Activated CD4-positive, alpha-beta T cell treated with anti-CD3 and anti-CD28 coated beads for 36 hours (primary cell): Measurements from ENCODE around the gene ATOSB. TPM values are rescaled to one million over a fixed set of nuclear protein-coding genes. Genes with fewer than 3 reads are reported as not detected.
A peak's percentile ranks its signal among the peaks of the same experiment; 100 is the strongest.
"Not testable (repeated sequence)": the region's sequence is repeated elsewhere in the genome, so short reads cannot be mapped to it uniquely, and the experiment has no call there.

Source experiments
- ATAC-seq: fragments of 200-7000 bp; cut with Tn5 transposase; one replicate; pipeline ENCODE4 v1.10.0; 2021; ENCODE audit warnings: mild to moderate bottlenecking, moderate library complexity
- CTCF ChIA-PET: fragments of 350-600 bp; sonication (Branson Sonifier 250); formaldehyde crosslinking; loops from one replicate; lab custom pipeline; 2021; ENCODE audit warnings: antibody characterized with exemption; lab: Charles Lee
- POLR2A ChIA-PET: fragments of 350-600 bp; sonication (Branson Sonifier 250); formaldehyde crosslinking; loops from one replicate; lab custom pipeline; 2021; ENCODE audit warnings: antibody characterized with exemption, inconsistent platforms; lab: Charles Lee
- DNase-seq: peaks from one replicate; pipeline ENCODE4 v3.0.0-alpha.2; 2020
- H3K27ac Mint-ChIP-seq: one replicate; pipeline ENCODE4 v1.8.0; 2021; ENCODE audit warnings: mixed read lengths
- H3K27me3 Mint-ChIP-seq: one replicate; pipeline ENCODE4 v1.8.0; 2021; ENCODE audit warnings: mixed read lengths
- H3K36me3 Mint-ChIP-seq: one replicate; pipeline ENCODE4 v1.8.0; 2021; ENCODE audit warnings: low read depth, mixed read lengths
- H3K4me1 Mint-ChIP-seq: one replicate; pipeline ENCODE4 v1.8.0; 2021; ENCODE audit warnings: mixed read lengths
- H3K4me3 Mint-ChIP-seq: one replicate; pipeline ENCODE4 v1.8.0; 2021; ENCODE audit warnings: mild to moderate bottlenecking, moderate library complexity, mixed read lengths
- H3K9me3 Mint-ChIP-seq: one replicate; pipeline ENCODE4 v1.8.0; 2021; ENCODE audit warnings: low read depth, mixed read lengths
- intact Hi-C, 2 experiments: fragments of 100-400 bp; cut with DNase I in 1 of 2; cut with micrococcal nuclease in 1 of 2; formaldehyde crosslinking; loops; one replicate each; pipeline versions ENCODE4 v1.14.2 to v1.15.1; 2022 to 2024; cut with DNase I, micrococcal nuclease
- total RNA-seq, 2 experiments: library from RNA; stranded (reverse); gene quantifications; one replicate each; pipeline ENCODE4 v1.2.3, GENCODE V29; 2021

ATOSB gene
- total RNA-seq, 2 experiments from 2014 or later, result 5.7 to 6.4 TPM

GRCh38 chr9:35147941-35148563, 32.4 kb upstream of the ATOSB start:
- H3K4me3 Mint-ChIP-seq, intact Hi-C loops, H3K27me3 Mint-ChIP-seq, H3K4me1 Mint-ChIP-seq, ATAC-seq, H3K27ac Mint-ChIP-seq, POLR2A ChIA-PET, DNase-seq: not testable (repeated sequence)
- CTCF ChIA-PET, result interaction anchor here (0.6 kb wide), 1 partner anchor 14 kb away, joined by 4 read pairs; no protein-coding TSS in a partner anchor
- H3K9me3 Mint-ChIP-seq, result peaks cover 29% of the 10 kb centered on the region
- H3K36me3 Mint-ChIP-seq, result peaks cover 10% of the 10 kb centered on the region

GRCh38 chr9:35142037-35142436, 26.4 kb upstream of the ATOSB start:
- CTCF ChIA-PET, result no interaction called here
- H3K4me3 Mint-ChIP-seq, result no peak overlapping the region
- ATAC-seq, result no peak
- intact Hi-C loops, result no loop called here
- DNase-seq, result no peak
- POLR2A ChIA-PET, result no interaction called here
- peaks cover 4% of the 10 kb centered on the region for H3K36me3 Mint-ChIP-seq
- H3K27me3 Mint-ChIP-seq, result no peaks in the 10 kb centered on the region
- H3K4me1 Mint-ChIP-seq, result no peaks in the 10 kb centered on the region
- H3K27ac Mint-ChIP-seq, result no peak overlapping the region
- peaks cover 15% of the 10 kb centered on the region for H3K9me3 Mint-ChIP-seq

GRCh38 chr9:35140093-35140492, 24.4 kb upstream of the ATOSB start:
- ChIA-PET POLR2A (no interaction called here), CTCF (interaction anchor here (0.8 kb wide), 1 partner anchor 208 kb away, joined by 3 read pairs; no protein-coding TSS in a partner anchor)
- Mint-ChIP-seq H3K4me1 (no peaks in the 10 kb centered on the region), H3K27me3 (no peaks in the 10 kb centered on the region), H3K4me3 (no peak overlapping the region), H3K9me3 (peaks cover 11% of the 10 kb centered on the region), H3K27ac (no peak overlapping the region), H3K36me3 (peaks cover 2% of the 10 kb centered on the region)
- DNase-seq (no peak), ATAC-seq (no peak)
- intact Hi-C loops, result no loop called here

GRCh38 chr9:35136866-35137265, 21.2 kb upstream of the ATOSB start:
- POLR2A ChIA-PET, result no interaction called here
- intact Hi-C loops, result loop anchor here in 1 of 2 experiments (10.0 kb wide), 1 partner anchor 308 kb away; no protein-coding TSS in a partner anchor
- no peaks in the 10 kb centered on the region for H3K27me3 Mint-ChIP-seq
- no peak overlapping the region for H3K27ac Mint-ChIP-seq
- H3K4me1 Mint-ChIP-seq, result no peaks in the 10 kb centered on the region
- peaks cover 2% of the 10 kb centered on the region for H3K36me3 Mint-ChIP-seq
- no peak overlapping the region for H3K4me3 Mint-ChIP-seq
- peaks cover 3% of the 10 kb centered on the region for H3K9me3 Mint-ChIP-seq
- CTCF ChIA-PET, result no interaction called here
- DNase-seq, result no peak
- ATAC-seq, result no peak

- ChIA-PET CTCF (interaction anchor here (0.6 to 1.5 kb wide), 6 partner anchors 10 to 597 kb away, joined by 3 to 4 read pairs (median 4); partner anchors contain the start of gene CREB3), POLR2A (no interaction called here)
- Mint-ChIP-seq H3K9me3 (peaks cover 2% of the 10 kb centered on the region), H3K27me3 (no peaks in the 10 kb centered on the region), H3K36me3 (peaks cover 2% of the 10 kb centered on the region), H3K27ac (no peak overlapping the region), H3K4me3 (no peak overlapping the region), H3K4me1 (no peaks in the 10 kb centered on the region)
- ATAC-seq, result no peak
- intact Hi-C loops, result loop anchor here in 1 of 2 experiments (10.0 kb wide), 1 partner anchor 309 kb away; no protein-coding TSS in a partner anchor
- no peak for DNase-seq
Observed at GRCh38 chr9:35135988-35136387, 20.3 kb upstream of the ATOSB start.

GRCh38 chr9:35134920-35135319, 19.3 kb upstream of the ATOSB start:
- ATAC-seq, result no peak
- intact Hi-C loops, result loop anchor here in 1 of 2 experiments (10.0 kb wide), 1 partner anchor 310 kb away; no protein-coding TSS in a partner anchor
- Mint-ChIP-seq H3K4me1 (no peaks in the 10 kb centered on the region), H3K9me3 (peaks cover 4% of the 10 kb centered on the region), H3K27ac (no peak overlapping the region), H3K27me3 (no peaks in the 10 kb centered on the region), H3K4me3 (no peak overlapping the region), H3K36me3 (no peaks in the 10 kb centered on the region)
- CTCF ChIA-PET, result interaction anchor here (0.7 to 1.5 kb wide), 4 partner anchors 9 to 833 kb away, joined by 3 to 4 read pairs (median 3); no protein-coding TSS in a partner anchor
- POLR2A ChIA-PET, result no interaction called here
- no peak for DNase-seq

- H3K27ac Mint-ChIP-seq, result peak overlapping the region; percentile 87
Observed at GRCh38 chr9:35116898-35117551, 1.4 kb upstream of the ATOSB start.

GRCh38 chr9:35116539-35116897, 856 bp upstream of the ATOSB start:
- CTCF ChIA-PET, result interaction anchor here (0.5 to 2.3 kb wide), 19 partner anchors 14 to 619 kb away, joined by 3 to 15 read pairs (median 3); partner anchors contain the start of genes STOML2 and UNC13B
- peak overlapping the region; percentile 77 for H3K4me3 Mint-ChIP-seq
- POLR2A ChIA-PET, result interaction anchor here (0.6 kb wide), 1 partner anchor 321 kb away, joined by 3 read pairs; no protein-coding TSS in a partner anchor
- H3K9me3 Mint-ChIP-seq, result no peaks in the 10 kb centered on the region
- H3K4me1 Mint-ChIP-seq, result peaks cover 49% of the 10 kb centered on the region
- intact Hi-C loops, result loop anchor here (1.0 to 10.0 kb wide), 22 partner anchors 13 to 1078 kb away; partner anchors contain the start of genes HINT2 (in 2 of the 2), STOML2 (in 2 of the 2), CLTA (in 1 of the 2) and CREB3 (in 1 of the 2)
- no peak for ATAC-seq
- no peak for DNase-seq
- H3K27ac Mint-ChIP-seq, result peak overlapping the region; percentile 87
- no peaks in the 10 kb centered on the region for H3K36me3 Mint-ChIP-seq
- H3K27me3 Mint-ChIP-seq, result no peaks in the 10 kb centered on the region

More at GRCh38 chr9:35116898-35117551, 1.4 kb upstream of the ATOSB start:
- CTCF ChIA-PET, result interaction anchor here (0.6 to 2.3 kb wide), 25 partner anchors 8 to 620 kb away, joined by 3 to 15 read pairs (median 4); partner anchors contain the start of genes STOML2 and UNC13B
- Mint-ChIP-seq H3K36me3 (no peaks in the 10 kb centered on the region), H3K4me3 (peak overlapping the region; percentile 77), H3K27me3 (no peaks in the 10 kb centered on the region), H3K9me3 (no peaks in the 10 kb centered on the region), H3K4me1 (peaks cover 44% of the 10 kb centered on the region)
- peak; percentile 94 for DNase-seq
- intact Hi-C loops, result loop anchor here (1.0 to 10.0 kb wide), 22 partner anchors 14 to 1078 kb away; partner anchors contain the start of genes HINT2 (in 2 of the 2), STOML2 (in 2 of the 2), CLTA (in 1 of the 2) and CREB3 (in 1 of the 2)
- POLR2A ChIA-PET, result interaction anchor here (0.6 kb wide), 1 partner anchor 321 kb away, joined by 3 read pairs; no protein-coding TSS in a partner anchor
- ATAC-seq, result peak; percentile 66

GRCh38 chr9:35114840-35115628, 628 bp downstream of the ATOSB start:
- H3K4me1 Mint-ChIP-seq, result peaks cover 58% of the 10 kb centered on the region
- peak; percentile 65 for DNase-seq
- peak overlapping the region; percentile 77 for H3K4me3 Mint-ChIP-seq
- intact Hi-C loops, result loop anchor here (1.0 to 10.0 kb wide), 14 partner anchors 36 to 1080 kb away; partner anchors contain the start of genes CCDC107 (in 1 of the 2), CLTA (in 1 of the 2), ENHO (in 1 of the 2) and FANCG (in 1 of the 2)
- ChIA-PET POLR2A (interaction anchor here (1.2 to 2.9 kb wide), 5 partner anchors 9 to 468 kb away, joined by 3 to 18 read pairs (median 4); partner anchors contain the start of genes FANCG, GALT, STOML2 and VCP), CTCF (interaction anchor here (0.6 to 3.6 kb wide), 6 partner anchors 11 to 439 kb away, joined by 3 to 16 read pairs (median 4); partner anchors contain the start of genes STOML2 and UNC13B)
- H3K36me3 Mint-ChIP-seq, result no peaks in the 10 kb centered on the region
- no peak for ATAC-seq
- no peaks in the 10 kb centered on the region for H3K27me3 Mint-ChIP-seq
- H3K9me3 Mint-ChIP-seq, result no peaks in the 10 kb centered on the region
- H3K27ac Mint-ChIP-seq, result peak overlapping the region; percentile 87
